ENCODE results near the gene FAM219A.

Gene FAM219A

GRCh38 chr9:34458013-34458958 lies at the start of gene FAM219A, which contains the start of gene DNAI1:
Gene FAM219A (minus strand): TSS chr9:34458570. CDS start chr9:34458263, 307 bp downstream.
Gene DNAI1 (plus strand): TSS chr9:34458805. CDS start chr9:34459006, 201 bp downstream.
- Histone ChIP-seq H3K27me3 (ENCODE audit: insufficient read depth, insufficient read length) (peaks cover 23% of the 10 kb centered on the region), H3K4me1 (ENCODE audit: insufficient read depth, insufficient read length) (peaks cover 4% of the 10 kb centered on the region), H3K9me3 (ENCODE audit: insufficient read depth, low read length) (no peaks in the 10 kb centered on the region), H3K36me3 (ENCODE audit: insufficient read depth, insufficient read length, low read length) (no peaks in the 10 kb centered on the region), H3K4me3 (ENCODE audit: insufficient read length, low read depth) (peak within 1 kb of the TSS; percentile 89), H3K9ac (ENCODE audit: insufficient read length, low read depth) (peak within 1 kb of the TSS; percentile 93)
- peak; percentile 98 for DNase-seq (ENCODE audit: low read depth, low spot score)
- TF ChIP-seq YY1 (IDR thresholded peaks at IDR 0.05; ENCODE audit: insufficient read depth, insufficient read length) (no peak), ZNF274 (IDR thresholded peaks at IDR 0.05; ENCODE audit: low read depth, low read length) (no peak), SUZ12 (IDR thresholded peaks at IDR 0.05; ENCODE audit: extremely low read depth, insufficient read depth, insufficient read length) (no peak)

- H3K27me3 ChIP-seq (ENCODE audit: insufficient read depth, insufficient read length): no peaks in the 10 kb centered on the region
- no peaks in the 10 kb centered on the region for H3K36me3 ChIP-seq (ENCODE audit: insufficient read depth, insufficient read length, low read length)
- TF ChIP-seq ZNF274 (IDR thresholded peaks at IDR 0.05; ENCODE audit: low read depth, low read length): no peak
- no peak for TF ChIP-seq SUZ12 (IDR thresholded peaks at IDR 0.05; ENCODE audit: extremely low read depth, insufficient read depth, insufficient read length)
- TF ChIP-seq YY1 (IDR thresholded peaks at IDR 0.05; ENCODE audit: insufficient read depth, insufficient read length): no peak
- H3K4me3 ChIP-seq (ENCODE audit: insufficient read length, low read depth): no peak overlapping the region
- H3K4me1 ChIP-seq (ENCODE audit: insufficient read depth, insufficient read length): peaks cover 16% of the 10 kb centered on the region
- no peak for DNase-seq (ENCODE audit: low read depth, low spot score)
- no peak overlapping the region for H3K9ac ChIP-seq (ENCODE audit: insufficient read length, low read depth)
- H3K9me3 ChIP-seq (ENCODE audit: insufficient read depth, low read length): no peaks in the 10 kb centered on the region
These were observed 49.6 kb upstream of the FAM219A start for GRCh38 chr9:34507966-34508365.

GRCh38 chr9:34507556-34507955 lies 49.2 kb upstream of the FAM219A start:
- Histone ChIP-seq H3K36me3 (ENCODE audit: insufficient read depth, insufficient read length, low read length) (no peaks in the 10 kb centered on the region), H3K4me3 (ENCODE audit: insufficient read length, low read depth) (no peak overlapping the region), H3K9me3 (ENCODE audit: insufficient read depth, low read length) (no peaks in the 10 kb centered on the region), H3K4me1 (ENCODE audit: insufficient read depth, insufficient read length) (peaks cover 12% of the 10 kb centered on the region), H3K27me3 (ENCODE audit: insufficient read depth, insufficient read length) (no peaks in the 10 kb centered on the region), H3K9ac (ENCODE audit: insufficient read length, low read depth) (no peak overlapping the region)
- no peak for DNase-seq (ENCODE audit: low read depth, low spot score)
- TF ChIP-seq SUZ12 (IDR thresholded peaks at IDR 0.05; ENCODE audit: extremely low read depth, insufficient read depth, insufficient read length): no peak
- TF ChIP-seq YY1 (IDR thresholded peaks at IDR 0.05; ENCODE audit: insufficient read depth, insufficient read length): no peak
- TF ChIP-seq ZNF274 (IDR thresholded peaks at IDR 0.05; ENCODE audit: low read depth, low read length): no peak

- Histone ChIP-seq H3K4me1 (ENCODE audit: insufficient read depth, insufficient read length) (peaks cover 5% of the 10 kb centered on the region), H3K9ac (ENCODE audit: insufficient read length, low read depth) (no peak overlapping the region), H3K27me3 (ENCODE audit: insufficient read depth, insufficient read length) (no peaks in the 10 kb centered on the region), H3K4me3 (ENCODE audit: insufficient read length, low read depth) (no peak overlapping the region), H3K9me3 (ENCODE audit: insufficient read depth, low read length) (no peaks in the 10 kb centered on the region), H3K36me3 (ENCODE audit: insufficient read depth, insufficient read length, low read length) (no peaks in the 10 kb centered on the region)
- no peak for DNase-seq (ENCODE audit: low read depth, low spot score)
- no peak for TF ChIP-seq YY1 (IDR thresholded peaks at IDR 0.05; ENCODE audit: insufficient read depth, insufficient read length)
- TF ChIP-seq SUZ12 (IDR thresholded peaks at IDR 0.05; ENCODE audit: extremely low read depth, insufficient read depth, insufficient read length): no peak
- TF ChIP-seq ZNF274 (IDR thresholded peaks at IDR 0.05; ENCODE audit: low read depth, low read length): no peak
These were observed 48.3 kb upstream of the FAM219A start for GRCh38 chr9:34506623-34507022.

- Histone ChIP-seq H3K4me1 (ENCODE audit: insufficient read depth, insufficient read length) (peaks cover 5% of the 10 kb centered on the region), H3K9ac (ENCODE audit: insufficient read length, low read depth) (no peak overlapping the region), H3K36me3 (ENCODE audit: insufficient read depth, insufficient read length, low read length) (no peaks in the 10 kb centered on the region), H3K9me3 (ENCODE audit: insufficient read depth, low read length) (no peaks in the 10 kb centered on the region), H3K4me3 (ENCODE audit: insufficient read length, low read depth) (no peak overlapping the region), H3K27me3 (ENCODE audit: insufficient read depth, insufficient read length) (no peaks in the 10 kb centered on the region)
- no peak for DNase-seq (ENCODE audit: low read depth, low spot score)
- TF ChIP-seq SUZ12 (IDR thresholded peaks at IDR 0.05; ENCODE audit: extremely low read depth, insufficient read depth, insufficient read length) (no peak), ZNF274 (IDR thresholded peaks at IDR 0.05; ENCODE audit: low read depth, low read length) (no peak), YY1 (IDR thresholded peaks at IDR 0.05; ENCODE audit: insufficient read depth, insufficient read length) (no peak)
These were observed 47.2 kb upstream of the FAM219A start for GRCh38 chr9:34505370-34506120.

DNA sequence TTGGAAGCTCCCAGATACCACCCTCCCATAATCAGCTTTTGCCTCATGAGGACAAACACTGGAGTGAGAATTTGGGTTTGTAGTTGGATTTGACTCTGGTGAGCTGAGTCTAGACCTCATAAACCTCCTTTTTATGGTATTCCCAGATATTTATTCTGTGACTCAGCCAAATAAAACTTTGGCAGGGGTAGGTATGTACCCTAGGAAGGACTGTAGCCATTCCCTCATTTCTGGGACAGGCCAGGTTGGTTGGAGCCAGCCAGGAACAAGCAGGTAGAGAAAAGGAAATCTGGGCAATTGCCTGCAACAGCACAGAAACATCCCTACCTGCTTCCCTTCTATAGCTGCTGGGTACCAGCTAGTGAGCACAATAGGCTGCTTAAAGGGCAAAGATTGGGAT lies 45.0 kb upstream of the FAM219A start:
- peaks cover 11% of the 10 kb centered on the region for H3K27me3 ChIP-seq (ENCODE audit: insufficient read depth, insufficient read length)
- DNase-seq (ENCODE audit: low read depth, low spot score): no peak
- no peaks in the 10 kb centered on the region for H3K4me1 ChIP-seq (ENCODE audit: insufficient read depth, insufficient read length)
- TF ChIP-seq YY1 (IDR thresholded peaks at IDR 0.05; ENCODE audit: insufficient read depth, insufficient read length) (no peak), ZNF274 (IDR thresholded peaks at IDR 0.05; ENCODE audit: low read depth, low read length) (no peak), SUZ12 (IDR thresholded peaks at IDR 0.05; ENCODE audit: extremely low read depth, insufficient read depth, insufficient read length) (no peak)
- H3K36me3 ChIP-seq (ENCODE audit: insufficient read depth, insufficient read length, low read length): no peaks in the 10 kb centered on the region
- H3K9ac ChIP-seq (ENCODE audit: insufficient read length, low read depth): no peak overlapping the region
- H3K9me3 ChIP-seq (ENCODE audit: insufficient read depth, low read length): no peaks in the 10 kb centered on the region
- H3K4me3 ChIP-seq (ENCODE audit: insufficient read length, low read depth): no peak overlapping the region

GRCh38 chr9:34502891-34503290 lies 44.5 kb upstream of the FAM219A start:
- Histone ChIP-seq H3K27me3 (ENCODE audit: insufficient read depth, insufficient read length) (peaks cover 11% of the 10 kb centered on the region), H3K36me3 (ENCODE audit: insufficient read depth, insufficient read length, low read length) (no peaks in the 10 kb centered on the region), H3K4me1 (ENCODE audit: insufficient read depth, insufficient read length) (no peaks in the 10 kb centered on the region), H3K4me3 (ENCODE audit: insufficient read length, low read depth) (no peak overlapping the region), H3K9me3 (ENCODE audit: insufficient read depth, low read length) (no peaks in the 10 kb centered on the region), H3K9ac (ENCODE audit: insufficient read length, low read depth) (no peak overlapping the region)
- TF ChIP-seq YY1 (IDR thresholded peaks at IDR 0.05; ENCODE audit: insufficient read depth, insufficient read length) (no peak), ZNF274 (IDR thresholded peaks at IDR 0.05; ENCODE audit: low read depth, low read length) (no peak), SUZ12 (IDR thresholded peaks at IDR 0.05; ENCODE audit: extremely low read depth, insufficient read depth, insufficient read length) (no peak)
- DNase-seq (ENCODE audit: low read depth, low spot score): no peak
